GM21528 (cell line): ENCODE results near the gene GTF3C1.

Experiments
- ATAC-seq: cut with Tn5 transposase; IDR thresholded peaks from one replicate; pipeline ENCODE4 v1.9.1; 2021; ENCODE audit warnings: mild to moderate bottlenecking, moderate library complexity; ENCODE audit not compliant: unreplicated experiment, low FRiP score

The GTF3C1 gene

GRCh38 chr16:27429981-27430441, 119.7 kb downstream of the GTF3C1 start:
- no peak for ATAC-seq

- ATAC-seq, result no peak
Measured at GRCh38 chr16:27429330-27429871, 120.3 kb downstream of the GTF3C1 start.

GRCh38 chr16:27428026-27428785, 121.5 kb downstream of the GTF3C1 start:
- ATAC-seq, result no peak

GRCh38 chr16:27427538-27427937, 122.2 kb downstream of the GTF3C1 start:
- no peak for ATAC-seq

GRCh38 chr16:27426423-27427408, 123.0 kb downstream of the GTF3C1 start:
- ATAC-seq, result peak; percentile 82

- ATAC-seq, result no peak
Measured at GRCh38 chr16:27425961-27426360, 123.8 kb downstream of the GTF3C1 start.

- no peak for ATAC-seq
Measured at GRCh38 chr16:27424772-27425498, 124.8 kb downstream of the GTF3C1 start.

- ATAC-seq, result no peak
Measured at GRCh38 chr16:27421961-27422740, 127.6 kb downstream of the GTF3C1 start.

- ATAC-seq, result no peak
Measured at GRCh38 chr16:27417047-27417671, 132.6 kb downstream of the GTF3C1 start.

- no peak for ATAC-seq
Measured at GRCh38 chr16:27414788-27415431, 134.8 kb downstream of the GTF3C1 start.

GRCh38 chr16:27413956-27414355, 135.8 kb downstream of the GTF3C1 start:
- ATAC-seq, result no peak

GRCh38 chr16:27410761-27411160, 139.0 kb downstream of the GTF3C1 start:
- no peak for ATAC-seq
